ENCODE results near the gene SIVA1. TPM values are rescaled to one million over a fixed set of nuclear protein-coding genes. Genes with fewer than 3 reads are reported as not detected.

Gene SIVA1
- total RNA-seq, 1 donor from 2014 or later, result 51.7 TPM

GRCh38 chr14:104783484-104784217, 30.7 kb downstream of the SIVA1 start:
- H3K4me1 ChIP-seq (ENCODE audit: control insufficient read depth in 3 of 3, insufficient read depth in 3 of 3, low read length in 3 of 3), result peaks cover 2 to 19% (median 11%) of the 10 kb centered on the region in 3 donors
- H3K36me3 ChIP-seq (ENCODE audit: control insufficient read depth in 3 of 3, insufficient read depth in 3 of 3, low read length in 3 of 3), result peaks cover 0 to 8% (median 6%) of the 10 kb centered on the region in 3 donors
- H3K9ac ChIP-seq (ENCODE audit: low read depth in 1 of 3, low read length in 3 of 3), result no peak overlapping the region
- no peak overlapping the region for H3K27ac ChIP-seq (ENCODE audit: low read depth, low read length)
- H3K9me3 ChIP-seq (ENCODE audit: control insufficient read depth in 3 of 3, low read length in 3 of 3), result no peaks in the 10 kb centered on the region
- no peak overlapping the region for H3K4me3 ChIP-seq (ENCODE audit: low read length in 3 of 3)
- no peaks in the 10 kb centered on the region for H3K27me3 ChIP-seq (ENCODE audit: control insufficient read depth in 3 of 3, insufficient read depth in 3 of 3, low read length in 3 of 3)

GRCh38 chr14:104784218-104784568, 31.2 kb downstream of the SIVA1 start:
- H3K9me3 ChIP-seq (ENCODE audit: control insufficient read depth in 3 of 3, low read length in 3 of 3), result no peaks in the 10 kb centered on the region
- peaks cover 2 to 19% (median 11%) of the 10 kb centered on the region in 3 donors for H3K4me1 ChIP-seq (ENCODE audit: control insufficient read depth in 3 of 3, insufficient read depth in 3 of 3, low read length in 3 of 3)
- no peaks in the 10 kb centered on the region for H3K27me3 ChIP-seq (ENCODE audit: control insufficient read depth in 3 of 3, insufficient read depth in 3 of 3, low read length in 3 of 3)
- peaks cover 0 to 8% (median 6%) of the 10 kb centered on the region in 3 donors for H3K36me3 ChIP-seq (ENCODE audit: control insufficient read depth in 3 of 3, insufficient read depth in 3 of 3, low read length in 3 of 3)
- H3K9ac ChIP-seq (ENCODE audit: low read depth in 1 of 3, low read length in 3 of 3), result no peak overlapping the region
- H3K27ac ChIP-seq (ENCODE audit: low read depth, low read length), result no peak overlapping the region
- no peak overlapping the region for H3K4me3 ChIP-seq (ENCODE audit: low read length in 3 of 3)

- peak overlapping the region in 1 of 3 donors; percentile 3 for H3K9ac ChIP-seq (ENCODE audit: low read depth in 1 of 3, low read length in 3 of 3)
- H3K9me3 ChIP-seq (ENCODE audit: control insufficient read depth in 3 of 3, low read length in 3 of 3), result no peaks in the 10 kb centered on the region
- H3K27me3 ChIP-seq (ENCODE audit: control insufficient read depth in 3 of 3, insufficient read depth in 3 of 3, low read length in 3 of 3), result no peaks in the 10 kb centered on the region
- no peak overlapping the region for H3K4me3 ChIP-seq (ENCODE audit: low read length in 3 of 3)
- no peak overlapping the region for H3K27ac ChIP-seq (ENCODE audit: low read depth, low read length)
- peaks cover 2 to 11% (median 9%) of the 10 kb centered on the region in 3 donors for H3K36me3 ChIP-seq (ENCODE audit: control insufficient read depth in 3 of 3, insufficient read depth in 3 of 3, low read length in 3 of 3)
- H3K4me1 ChIP-seq (ENCODE audit: control insufficient read depth in 3 of 3, insufficient read depth in 3 of 3, low read length in 3 of 3), result peaks cover 2 to 19% (median 11%) of the 10 kb centered on the region in 3 donors
These were observed 32.1 kb downstream of the SIVA1 start for GRCh38 chr14:104784846-104785707.

GRCh38 chr14:104785708-104786080, 32.7 kb downstream of the SIVA1 start:
- no peak overlapping the region for H3K4me3 ChIP-seq (ENCODE audit: low read length in 3 of 3)
- no peak overlapping the region for H3K9ac ChIP-seq (ENCODE audit: low read depth in 1 of 3, low read length in 3 of 3)
- H3K9me3 ChIP-seq (ENCODE audit: control insufficient read depth in 3 of 3, low read length in 3 of 3), result no peaks in the 10 kb centered on the region
- peaks cover 2 to 19% (median 11%) of the 10 kb centered on the region in 3 donors for H3K4me1 ChIP-seq (ENCODE audit: control insufficient read depth in 3 of 3, insufficient read depth in 3 of 3, low read length in 3 of 3)
- no peaks in the 10 kb centered on the region for H3K27me3 ChIP-seq (ENCODE audit: control insufficient read depth in 3 of 3, insufficient read depth in 3 of 3, low read length in 3 of 3)
- peaks cover 7 to 14% (median 12%) of the 10 kb centered on the region in 3 donors for H3K36me3 ChIP-seq (ENCODE audit: control insufficient read depth in 3 of 3, insufficient read depth in 3 of 3, low read length in 3 of 3)
- no peak overlapping the region for H3K27ac ChIP-seq (ENCODE audit: low read depth, low read length)

GRCh38 chr14:104786091-104786586, 33.2 kb downstream of the SIVA1 start:
- H3K4me3 ChIP-seq (ENCODE audit: low read length in 3 of 3), result no peak overlapping the region
- H3K27ac ChIP-seq (ENCODE audit: low read depth, low read length), result no peak overlapping the region
- H3K27me3 ChIP-seq (ENCODE audit: control insufficient read depth in 3 of 3, insufficient read depth in 3 of 3, low read length in 3 of 3), result no peaks in the 10 kb centered on the region
- H3K4me1 ChIP-seq (ENCODE audit: control insufficient read depth in 3 of 3, insufficient read depth in 3 of 3, low read length in 3 of 3), result peaks cover 2 to 19% (median 11%) of the 10 kb centered on the region in 3 donors
- peaks cover 8 to 18% (median 14%) of the 10 kb centered on the region in 3 donors for H3K36me3 ChIP-seq (ENCODE audit: control insufficient read depth in 3 of 3, insufficient read depth in 3 of 3, low read length in 3 of 3)
- no peaks in the 10 kb centered on the region for H3K9me3 ChIP-seq (ENCODE audit: control insufficient read depth in 3 of 3, low read length in 3 of 3)
- no peak overlapping the region for H3K9ac ChIP-seq (ENCODE audit: low read depth in 1 of 3, low read length in 3 of 3)

GRCh38 chr14:104786726-104787675, 34.1 kb downstream of the SIVA1 start:
- Histone ChIP-seq H3K9me3 (ENCODE audit: control insufficient read depth in 3 of 3, low read length in 3 of 3) (no peaks in the 10 kb centered on the region), H3K9ac (ENCODE audit: low read depth in 1 of 3, low read length in 3 of 3) (peak overlapping the region in 1 of 3 donors; percentile 23), H3K27ac (ENCODE audit: low read depth, low read length) (peak overlapping the region; percentile 25), H3K4me1 (ENCODE audit: control insufficient read depth in 3 of 3, insufficient read depth in 3 of 3, low read length in 3 of 3) (peaks cover 7 to 27% (median 18%) of the 10 kb centered on the region in 3 donors), H3K4me3 (ENCODE audit: low read length in 3 of 3) (no peak overlapping the region), H3K36me3 (ENCODE audit: control insufficient read depth in 3 of 3, insufficient read depth in 3 of 3, low read length in 3 of 3) (peaks cover 14 to 23% (median 16%) of the 10 kb centered on the region in 3 donors), H3K27me3 (ENCODE audit: control insufficient read depth in 3 of 3, insufficient read depth in 3 of 3, low read length in 3 of 3) (no peaks in the 10 kb centered on the region)

GRCh38 chr14:104787736-104788135, 34.8 kb downstream of the SIVA1 start:
- H3K4me3 ChIP-seq (ENCODE audit: low read length in 3 of 3), result no peak overlapping the region
- peaks cover 14 to 35% (median 25%) of the 10 kb centered on the region in 3 donors for H3K4me1 ChIP-seq (ENCODE audit: control insufficient read depth in 3 of 3, insufficient read depth in 3 of 3, low read length in 3 of 3)
- no peaks in the 10 kb centered on the region for H3K9me3 ChIP-seq (ENCODE audit: control insufficient read depth in 3 of 3, low read length in 3 of 3)
- peaks cover 16 to 23% (median 17%) of the 10 kb centered on the region in 3 donors for H3K36me3 ChIP-seq (ENCODE audit: control insufficient read depth in 3 of 3, insufficient read depth in 3 of 3, low read length in 3 of 3)
- peak overlapping the region; percentile 25 for H3K27ac ChIP-seq (ENCODE audit: low read depth, low read length)
- H3K9ac ChIP-seq (ENCODE audit: low read depth in 1 of 3, low read length in 3 of 3), result no peak overlapping the region
- H3K27me3 ChIP-seq (ENCODE audit: control insufficient read depth in 3 of 3, insufficient read depth in 3 of 3, low read length in 3 of 3), result no peaks in the 10 kb centered on the region

- H3K4me3 ChIP-seq (ENCODE audit: low read length in 3 of 3), result no peak overlapping the region
- no peak overlapping the region for H3K9ac ChIP-seq (ENCODE audit: low read depth in 1 of 3, low read length in 3 of 3)
- peaks cover 16 to 23% (median 17%) of the 10 kb centered on the region in 3 donors for H3K36me3 ChIP-seq (ENCODE audit: control insufficient read depth in 3 of 3, insufficient read depth in 3 of 3, low read length in 3 of 3)
- H3K27me3 ChIP-seq (ENCODE audit: control insufficient read depth in 3 of 3, insufficient read depth in 3 of 3, low read length in 3 of 3), result no peaks in the 10 kb centered on the region
- no peak overlapping the region for H3K27ac ChIP-seq (ENCODE audit: low read depth, low read length)
- peaks cover 20 to 40% (median 31%) of the 10 kb centered on the region in 3 donors for H3K4me1 ChIP-seq (ENCODE audit: control insufficient read depth in 3 of 3, insufficient read depth in 3 of 3, low read length in 3 of 3)
- H3K9me3 ChIP-seq (ENCODE audit: control insufficient read depth in 3 of 3, low read length in 3 of 3), result no peaks in the 10 kb centered on the region
These were observed 35.3 kb downstream of the SIVA1 start for GRCh38 chr14:104788161-104788818.
